GM12873 (cell line): ENCODE results near the gene CAMK2A.

Experiments used
- CTCF ChIP-seq: IDR thresholded peaks from 2 replicates; pipeline ENCODE4 v1.5.1; 2012; ENCODE audit warnings: low read depth, mild to moderate bottlenecking, moderate library complexity, low read length, control low read depth; ENCODE audit not compliant: insufficient read depth; ENCODE audit errors: missing control alignments

Gene CAMK2A

GRCh38 chr5:150294551-150295071 is 5.0 kb upstream of the CAMK2A start:
- TF ChIP-seq CTCF, result no peak

- TF ChIP-seq CTCF, result no peak
Measured at GRCh38 chr5:150293091-150293941, 3.7 kb upstream of the CAMK2A start.

- no peak for TF ChIP-seq CTCF
Measured at GRCh38 chr5:150291388-150292385, 2.1 kb upstream of the CAMK2A start.

- TF ChIP-seq CTCF, result no peak
Measured at GRCh38 chr5:150288791-150289190, 782 bp downstream of the CAMK2A start.

- no peak for TF ChIP-seq CTCF
Measured at GRCh38 chr5:150288361-150288760, 1.2 kb downstream of the CAMK2A start.

GRCh38 chr5:150286820-150287219 is 2.8 kb downstream of the CAMK2A start:
- peak; percentile 61 for TF ChIP-seq CTCF

- no peak for TF ChIP-seq CTCF
Measured at GRCh38 chr5:150285114-150285513, 4.5 kb downstream of the CAMK2A start.
